GM12865 (cell line): ENCODE results near the gene KCND1.

Source experiments
- DNase-seq: peaks from one replicate; pipeline ENCODE4 v3.0.0; 2010; ENCODE audit warnings: low read depth
- H3K4me3 ChIP-seq: 2 replicates; pipeline ENCODE4 v1.5.1; 2011; ENCODE audit warnings: mild to moderate bottlenecking, low read depth, low read length, control low read depth
- CTCF ChIP-seq: IDR thresholded peaks from 2 replicates; pipeline ENCODE4 v1.5.1; 2011; ENCODE audit warnings: low read length, control low read depth, low read depth, inconsistent platforms; ENCODE audit not compliant: insufficient read depth; ENCODE audit errors: missing control alignments

KCND1 gene

DNA sequence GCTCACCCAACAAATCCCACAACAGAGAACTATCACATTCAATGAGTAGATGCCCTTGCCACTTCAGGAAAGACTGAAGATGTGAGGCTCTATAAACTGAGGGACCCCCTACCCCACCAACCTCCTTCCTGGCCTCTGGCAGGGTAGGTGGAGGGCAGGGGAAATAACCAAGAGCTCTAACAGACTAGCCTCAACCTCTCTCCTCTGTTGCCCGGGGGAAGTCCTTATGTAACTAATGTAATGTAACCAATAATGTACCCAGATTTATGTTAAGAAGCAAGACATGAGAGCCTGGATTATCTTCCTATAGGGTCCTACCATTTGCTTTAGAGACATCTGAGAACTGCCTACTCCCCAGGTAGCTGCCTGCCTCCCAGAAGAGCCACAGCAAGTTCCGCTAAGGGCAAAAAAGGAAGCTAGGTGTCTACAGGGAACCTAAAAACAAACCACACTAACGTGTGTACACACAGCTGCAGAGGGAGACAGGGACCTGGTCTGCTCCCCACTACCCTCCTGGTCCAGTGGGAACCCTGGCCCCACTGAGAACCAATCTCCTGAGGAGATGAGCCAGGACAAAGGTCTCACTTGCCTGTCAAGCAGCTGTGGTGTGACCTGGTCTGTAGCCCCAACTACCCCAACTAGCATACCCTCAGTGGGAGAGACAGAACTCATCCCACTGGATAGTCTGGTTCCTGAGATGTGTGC, 32.0 kb downstream of the KCND1 start:
- peak; percentile 75 for DNase-seq
- peak overlapping the region; percentile 45 for H3K4me3 ChIP-seq
- TF ChIP-seq CTCF: no peak

- no peak for TF ChIP-seq CTCF
- peak; percentile 91 for DNase-seq
- H3K4me3 ChIP-seq: peak overlapping the region; percentile 45
Observed at GRCh38 chrX:48938721-48939425, 32.8 kb downstream of the KCND1 start.

DNA sequence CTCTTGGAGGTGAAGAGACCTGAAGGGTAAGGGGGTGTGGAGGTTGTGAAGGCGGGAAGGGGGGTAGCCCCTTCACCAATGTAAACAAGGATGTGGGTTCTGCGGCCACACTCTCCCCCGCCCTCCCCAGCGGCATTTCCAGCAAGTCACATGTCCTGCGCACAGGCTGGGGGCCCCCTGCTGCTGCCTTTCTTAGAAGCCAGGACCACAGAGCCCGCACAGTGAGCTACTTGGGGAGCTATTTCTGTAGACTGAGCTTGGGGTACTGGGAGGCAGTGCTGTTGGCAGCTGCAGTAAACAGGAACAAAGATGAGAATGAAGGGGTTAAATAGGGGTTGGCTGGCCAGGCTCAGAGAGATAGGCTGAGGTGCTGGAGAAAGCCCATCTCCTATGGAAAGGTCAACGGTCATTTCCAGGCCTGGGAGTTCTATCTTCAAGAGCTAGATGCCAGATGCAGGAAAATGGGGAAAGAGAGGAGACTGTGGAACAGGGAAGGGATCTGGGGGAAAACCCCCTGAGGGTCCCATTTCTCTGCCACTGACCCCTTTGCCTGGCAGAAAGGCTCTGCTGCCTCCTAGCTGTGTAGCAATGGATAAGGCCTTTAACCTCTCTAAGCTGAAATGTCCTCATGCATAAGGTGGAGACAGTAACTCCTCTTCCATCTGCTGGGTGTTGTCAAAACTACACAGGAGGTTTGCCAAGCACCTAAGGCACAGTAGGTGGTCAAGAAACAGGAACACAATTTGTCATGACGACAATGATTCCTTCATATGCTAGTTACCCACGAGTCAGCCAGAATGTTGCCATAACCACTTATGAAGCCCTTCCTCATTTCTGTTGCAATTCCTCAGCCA, 34.4 kb downstream of the KCND1 start:
- H3K4me3 ChIP-seq: peak overlapping the region; percentile 58
- DNase-seq: peak; percentile 95
- TF ChIP-seq CTCF: peak; percentile 38

DNA sequence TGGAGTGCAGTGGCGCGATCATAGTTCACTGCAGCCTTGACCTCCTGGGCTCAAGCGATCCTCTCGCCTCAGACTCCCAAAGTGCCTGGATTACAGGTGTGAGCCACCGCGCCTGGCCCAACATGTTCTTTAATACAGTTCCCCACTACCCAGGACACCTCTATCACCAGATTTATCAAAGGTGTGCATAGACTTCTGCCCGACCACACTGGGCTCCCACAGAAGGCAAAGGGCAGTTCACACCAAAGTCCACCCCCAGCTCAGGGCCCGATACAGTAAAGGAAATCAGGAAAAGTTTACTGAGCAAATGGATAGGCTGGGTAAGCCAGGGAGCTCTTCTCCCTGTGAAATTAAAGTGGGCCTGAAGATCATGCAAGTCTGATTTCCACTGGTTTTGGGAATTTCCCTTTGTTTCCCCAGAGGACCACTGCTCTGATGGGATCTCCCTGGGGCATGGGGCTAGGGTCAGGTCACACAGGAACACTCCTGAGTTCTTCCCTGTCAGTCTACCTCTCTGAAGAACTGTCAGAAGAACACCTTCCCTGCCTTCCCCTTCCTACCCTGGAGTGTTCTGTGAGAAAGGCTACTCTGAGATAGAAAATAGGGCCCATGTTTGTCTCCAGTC, 35.1 kb downstream of the KCND1 start:
- TF ChIP-seq CTCF: no peak
- H3K4me3 ChIP-seq: peak overlapping the region; percentile 26; the same call in 1 of the 2 replicates
- DNase-seq: no peak

DNA sequence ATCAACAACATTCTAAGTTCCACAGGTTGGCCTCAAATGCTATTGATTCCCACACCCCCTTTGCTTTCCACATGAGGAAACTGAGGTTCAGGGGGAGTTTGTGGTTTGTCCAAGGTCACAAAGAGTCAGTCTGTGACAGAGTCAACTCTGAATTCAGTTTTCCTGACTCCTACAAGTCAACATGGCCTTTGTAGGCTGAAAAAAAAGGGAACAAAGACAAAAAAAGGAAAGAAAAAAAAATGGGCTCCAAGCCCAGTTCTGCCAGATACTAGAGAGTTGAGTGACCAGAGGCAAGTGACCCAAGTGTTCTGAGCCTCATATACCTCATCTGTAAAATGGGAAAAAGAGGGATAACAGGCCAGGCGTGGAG, 36.4 kb downstream of the KCND1 start:
- DNase-seq: no peak
- TF ChIP-seq CTCF: no peak
- H3K4me3 ChIP-seq: no peak overlapping the region

DNA sequence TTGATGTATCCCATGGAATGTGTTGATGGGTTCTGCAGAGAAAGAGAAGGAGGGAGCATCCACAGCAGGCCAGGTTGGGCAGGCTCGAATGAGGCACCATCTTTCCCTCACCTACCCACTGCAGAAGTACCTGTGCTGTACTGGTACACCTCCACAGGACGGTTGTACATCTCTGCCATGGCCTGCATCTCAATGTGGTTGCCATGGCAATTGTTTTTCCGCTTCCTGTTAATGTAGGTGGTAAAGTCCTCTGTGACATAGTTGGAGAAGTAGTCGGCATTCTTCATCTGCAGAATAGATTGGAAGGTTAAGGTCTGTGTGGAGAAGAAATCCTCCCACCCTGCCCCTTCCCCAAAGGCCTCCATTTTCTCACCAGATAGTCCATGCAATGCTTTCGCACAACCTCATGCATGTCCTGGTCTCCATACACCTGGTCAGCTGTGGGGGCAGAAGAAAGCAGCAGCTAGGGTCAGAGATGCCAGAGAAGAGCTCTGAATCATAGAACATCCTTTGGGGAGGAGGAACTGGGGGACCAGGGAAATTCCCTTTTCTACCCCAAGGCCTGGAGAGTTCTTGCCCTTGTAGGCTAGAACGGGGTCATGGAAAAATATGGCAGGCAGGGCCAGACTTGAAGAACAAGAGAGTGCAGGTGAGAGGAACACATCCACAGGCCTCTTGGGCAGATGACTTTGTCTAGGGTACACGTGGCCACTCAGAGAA, 36.9 kb downstream of the KCND1 start:
- TF ChIP-seq CTCF: no peak

More for the DNA sequence above, 36.9 kb downstream of the KCND1 start:
- no peak overlapping the region for H3K4me3 ChIP-seq
- no peak for DNase-seq
